ENCODE measurements around the gene ACIN1.

Gene ACIN1

GRCh38 chr14:23056145-23056955 is 38.6 kb downstream of the ACIN1 start:
- no peak for DNase-seq

GRCh38 chr14:23055621-23056144 is 39.3 kb downstream of the ACIN1 start:
- no peak for DNase-seq

DNA sequence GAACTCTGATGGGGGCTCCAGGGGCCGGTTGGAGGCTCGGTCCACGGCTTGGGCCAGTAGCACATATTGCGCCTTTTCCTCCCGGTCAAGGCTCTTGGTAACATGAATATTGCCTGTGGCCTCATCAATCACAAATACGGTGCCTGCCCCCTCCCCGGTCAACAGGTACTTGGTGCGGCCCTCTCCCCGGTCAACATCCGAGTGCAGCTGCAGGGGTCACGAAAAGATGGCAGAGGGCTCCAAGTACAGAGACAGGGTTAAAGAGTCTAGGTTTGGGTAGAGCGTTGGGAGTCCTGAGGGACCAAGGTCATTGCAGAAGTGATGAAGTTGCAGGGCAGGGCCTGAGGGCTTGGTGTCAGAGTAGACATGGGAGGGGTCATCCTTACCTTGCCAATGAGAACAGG is 39.8 kb downstream of the ACIN1 start:
- DNase-seq = no peak

DNA sequence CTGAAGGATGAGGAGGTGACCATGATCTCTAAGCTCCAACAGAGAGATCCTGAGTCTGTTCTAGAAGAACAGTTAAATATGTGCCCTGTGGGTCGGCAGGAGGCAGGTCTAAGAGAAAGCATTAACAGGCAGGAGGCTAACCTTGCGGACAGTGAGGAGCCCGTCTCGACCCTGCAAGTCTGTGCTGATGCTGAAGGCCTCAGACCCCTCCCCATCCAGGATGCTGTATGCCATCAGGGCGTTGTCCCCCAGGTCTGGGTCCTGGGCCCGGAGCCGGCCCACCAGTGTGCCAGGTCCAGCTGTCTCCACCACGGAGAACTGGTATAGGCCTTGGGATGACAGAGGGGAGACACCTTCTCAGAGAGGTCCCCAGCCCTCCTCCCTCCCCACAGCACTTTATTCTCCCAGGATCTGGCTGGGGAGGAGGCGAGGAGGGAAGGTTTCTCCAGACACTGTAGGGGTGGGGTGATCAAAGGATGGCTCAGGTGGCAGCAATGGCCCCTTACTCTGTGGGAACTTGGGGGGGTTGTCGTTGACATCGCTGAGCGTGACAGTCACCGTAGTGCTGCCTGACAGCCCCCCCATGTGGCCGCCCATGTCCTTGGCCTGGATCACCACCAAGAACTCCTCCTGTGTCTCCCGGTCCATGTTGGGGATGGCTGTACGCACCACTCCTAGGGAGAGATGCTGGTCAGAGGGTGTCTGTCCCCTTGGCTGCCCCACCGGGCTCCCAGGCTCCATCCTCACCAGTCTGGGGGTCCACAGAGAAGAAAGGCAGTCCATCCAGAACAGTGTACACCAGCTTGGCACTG is 40.7 kb downstream of the ACIN1 start:
- DNase-seq = no peak

- no peak for DNase-seq
Measured at GRCh38 chr14:23053426-23053825, 41.5 kb downstream of the ACIN1 start.

GRCh38 chr14:23052671-23053070 is 42.3 kb downstream of the ACIN1 start:
- DNase-seq = no peak

- DNase-seq = no peak
Measured at GRCh38 chr14:23052182-23052623, 42.7 kb downstream of the ACIN1 start.

- no peak for DNase-seq
Measured at GRCh38 chr14:23051141-23052057, 43.5 kb downstream of the ACIN1 start.

GRCh38 chr14:23049011-23049410 is 45.9 kb downstream of the ACIN1 start:
- DNase-seq = no peak

- no peak for DNase-seq
Measured at GRCh38 chr14:23047751-23048693, 46.9 kb downstream of the ACIN1 start.

DNA sequence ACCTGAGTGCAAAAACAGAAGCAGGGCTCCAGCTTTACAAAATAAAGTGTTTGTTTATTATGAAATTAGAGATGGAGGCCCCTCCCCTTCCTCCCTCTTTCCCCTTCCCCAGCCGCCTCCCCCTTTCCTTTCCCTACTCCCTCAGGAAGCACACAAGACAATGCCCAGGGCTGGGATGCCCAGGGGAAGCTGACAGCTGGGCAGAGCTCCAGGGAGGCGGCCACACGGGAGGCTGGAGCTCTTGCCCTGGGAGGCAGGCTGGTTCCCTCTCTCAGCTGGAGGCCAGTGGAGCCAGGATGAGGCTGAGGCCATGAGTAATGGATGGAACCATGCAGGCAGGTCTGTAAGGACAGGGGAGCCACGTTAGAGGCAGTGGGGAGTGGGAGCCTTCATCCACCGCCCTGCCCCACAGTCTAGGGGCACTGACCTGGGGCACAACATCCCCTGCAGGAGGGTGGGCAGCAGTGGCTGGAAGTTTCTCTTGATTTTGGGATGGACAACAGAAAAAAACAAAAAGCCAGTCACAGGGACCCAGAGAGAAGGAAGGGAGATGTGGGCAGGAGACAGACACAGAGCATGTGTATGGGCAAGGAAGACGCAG is 47.8 kb downstream of the ACIN1 start:
- no peak for DNase-seq

DNA sequence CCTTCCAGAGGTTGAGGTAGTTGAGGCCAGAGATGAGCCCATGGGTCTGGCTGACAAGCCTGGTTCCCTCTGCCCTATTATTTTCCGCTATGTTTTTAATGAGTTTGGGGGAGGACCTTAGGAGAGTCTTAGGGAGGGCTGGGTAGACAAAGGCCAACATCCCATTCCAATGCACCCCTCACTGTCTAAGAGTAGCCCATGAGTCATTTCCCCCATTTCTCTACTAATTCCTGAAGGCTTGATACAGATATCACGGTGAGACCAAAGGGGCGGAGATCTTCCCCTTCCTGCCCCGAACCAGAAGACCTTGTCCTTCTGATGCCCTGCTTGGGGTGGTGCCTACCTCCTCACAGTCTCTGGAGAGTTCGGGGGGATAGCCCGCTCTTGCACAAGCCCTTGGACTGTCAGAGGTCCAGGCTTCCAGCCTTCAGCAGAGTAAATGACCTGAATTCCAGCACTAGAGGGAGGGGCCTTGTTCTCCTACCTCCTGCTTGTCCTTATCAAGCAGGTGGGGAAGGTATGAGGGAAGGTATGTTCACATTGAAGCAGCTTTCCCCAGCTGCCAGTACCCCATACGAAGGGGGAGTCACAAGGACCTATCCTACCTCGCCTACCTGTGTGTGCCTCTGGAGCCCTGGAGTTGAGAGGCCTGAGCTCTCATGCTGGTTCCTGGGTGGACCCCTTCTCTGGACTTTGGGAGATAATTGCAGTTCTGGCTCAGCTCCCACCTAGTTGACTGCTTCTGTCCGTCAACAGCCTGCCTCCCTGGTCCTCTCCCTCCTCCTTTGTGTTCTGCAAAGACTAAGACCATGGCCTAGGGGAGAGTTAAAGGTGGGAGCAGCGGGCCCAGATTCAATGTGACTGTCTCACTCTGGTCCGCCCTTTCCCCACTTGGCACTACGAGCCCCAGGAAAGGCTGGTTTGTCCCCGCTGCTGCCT is 49.2 kb downstream of the ACIN1 start:
- no peak for DNase-seq

GRCh38 chr14:23044840-23045239 is 50.1 kb downstream of the ACIN1 start:
- no peak for DNase-seq

DNA sequence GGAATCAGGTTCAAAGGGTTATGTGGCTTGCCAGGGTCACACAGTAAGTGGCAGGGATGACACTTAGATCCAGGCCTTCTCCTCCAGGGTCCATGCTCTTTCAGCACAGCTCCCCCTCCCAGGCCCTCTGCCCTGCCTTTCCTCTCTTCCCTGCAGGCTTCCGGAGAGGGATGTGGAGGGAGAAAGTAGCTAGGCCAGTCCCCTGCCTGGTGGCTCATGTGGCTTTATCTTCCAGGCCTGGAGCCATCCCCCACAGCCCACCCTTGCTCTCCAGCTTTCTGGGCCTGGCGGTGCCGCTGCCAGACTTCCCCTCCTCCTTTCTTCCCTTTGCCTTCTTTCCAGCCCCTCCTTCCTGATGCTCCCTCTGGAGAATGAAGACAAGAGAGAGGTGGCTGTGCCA is 51.2 kb downstream of the ACIN1 start:
- DNase-seq = no peak

GRCh38 chr14:23043145-23043544 is 51.8 kb downstream of the ACIN1 start:
- DNase-seq = no peak

- DNase-seq = no peak
Measured at GRCh38 chr14:23042162-23042965, 52.6 kb downstream of the ACIN1 start, which contains the start of gene PSMB11. Gene PSMB11 (plus strand): TSS chr14:23042212. CDS start chr14:23042226, 14 bp downstream.

DNA sequence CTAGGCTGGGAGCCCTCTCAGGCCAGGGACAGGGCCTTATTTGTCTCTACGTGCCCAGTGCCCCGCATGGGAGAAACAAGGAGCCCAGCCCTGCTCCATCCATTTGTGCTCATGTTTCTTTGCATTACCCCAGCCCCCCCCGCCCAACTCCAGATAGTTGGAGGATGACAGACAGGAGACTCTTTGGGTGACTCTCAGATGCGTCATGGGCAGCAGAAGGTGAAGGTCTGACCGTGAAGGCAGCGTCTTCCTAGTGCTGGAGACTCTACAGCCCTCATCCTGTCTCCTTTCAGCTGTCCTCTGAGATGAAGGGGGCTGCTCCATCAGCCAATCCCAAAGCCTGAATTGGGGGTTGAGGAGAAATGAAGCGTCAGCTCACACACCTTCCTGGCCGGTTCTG is 53.2 kb downstream of the ACIN1 start:
- DNase-seq = no peak

DNA sequence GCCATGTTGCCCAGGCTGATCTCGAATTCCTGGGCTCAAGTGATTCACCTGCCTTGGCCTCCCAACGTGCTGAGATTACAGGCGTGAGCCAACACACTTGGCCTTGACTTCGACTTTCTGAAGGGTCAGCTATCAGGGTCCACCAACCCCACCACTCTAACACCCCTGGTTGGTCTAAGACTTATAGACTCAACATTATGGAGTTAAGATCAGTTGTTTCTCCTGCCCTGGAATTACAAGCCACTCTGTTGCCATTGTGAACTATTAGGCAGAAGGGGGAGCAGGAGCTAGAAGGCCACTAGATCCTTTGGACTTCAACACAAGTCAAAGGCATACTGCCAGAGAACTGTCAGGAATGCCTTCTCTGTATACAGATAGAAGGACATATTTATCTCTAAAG is 54.8 kb downstream of the ACIN1 start:
- no peak for DNase-seq

Data from stimulated activated naive CD4-positive, alpha-beta T cell (primary cell).